IPS DF 6.9 (cell line): ENCODE measurements around the gene CCDC127.
"Not testable (repeated sequence)": the region's sequence is repeated elsewhere in the genome, so short reads cannot be mapped to it uniquely, and the experiment has no call there.

Experiments
- DNase-seq: peaks from one replicate; pipeline ENCODE4 v3.0.0-alpha.2; 2013; ENCODE audit warnings: low read depth, low spot score
- H3K27ac ChIP-seq: one replicate; pipeline ENCODE4 v1.5.1; 2013; ENCODE audit warnings: low read length, control low read depth
- H3K27me3 ChIP-seq: 2 replicates; pipeline ENCODE4 v1.6.1; 2013; ENCODE audit warnings: mild to moderate bottlenecking, low read length; ENCODE audit not compliant: control insufficient read depth, insufficient read depth
- H3K36me3 ChIP-seq: 2 replicates; pipeline ENCODE4 v1.6.1; 2013; ENCODE audit warnings: low read length; ENCODE audit not compliant: control insufficient read depth, insufficient read depth
- H3K4me1 ChIP-seq: 2 replicates; pipeline ENCODE4 v1.6.1; 2013; ENCODE audit warnings: low read length; ENCODE audit not compliant: control insufficient read depth, insufficient read depth
- H3K4me3 ChIP-seq: 2 replicates; pipeline ENCODE4 v1.5.1; 2013; ENCODE audit warnings: mild to moderate bottlenecking, low read length
- H3K9me3 ChIP-seq: 2 replicates; pipeline ENCODE4 v1.6.1; 2013; ENCODE audit warnings: low read length, inconsistent platforms; ENCODE audit not compliant: control insufficient read depth, insufficient read depth
- WGBS: extraction: QIAGEN DNeasy Blood & Tissue Kit; methylation state at CpG from one replicate; pipeline ENCODE4 v1.1.7; 2013; ENCODE audit warnings: mixed read lengths, missing lambda C conversion rate; ENCODE audit not compliant: insufficient read length, insufficient coverage; 5-methylcytosine and 5-hydroxymethylcytosine counted together

The CCDC127 gene

DNA sequence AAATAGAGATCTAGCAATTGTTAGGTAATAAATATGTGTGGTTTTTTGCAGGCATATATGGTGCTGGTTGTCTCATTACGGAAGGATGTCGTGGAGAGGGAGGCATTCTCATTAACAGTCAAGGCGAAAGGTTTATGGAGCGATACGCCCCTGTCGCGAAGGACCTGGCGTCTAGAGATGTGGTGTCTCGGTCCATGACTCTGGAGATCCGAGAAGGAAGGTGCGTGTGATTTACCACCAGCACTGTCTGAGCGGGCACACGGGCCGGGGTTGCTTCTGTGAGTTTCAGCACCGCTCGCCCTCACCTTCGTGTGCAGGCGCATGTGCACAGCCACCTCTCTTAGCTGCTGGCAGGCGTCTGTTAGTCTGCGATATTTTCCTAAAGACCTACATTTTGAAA, 15.5 kb upstream of the CCDC127 start:
- not testable (repeated sequence) for H3K9me3 ChIP-seq, H3K27me3 ChIP-seq, DNase-seq, H3K27ac ChIP-seq, H3K4me1 ChIP-seq, H3K4me3 ChIP-seq
- 100% methylated on average over 1 of the region's 20 CpGs for WGBS
- peaks cover 20% of the 10 kb centered on the region; the same call in 1 of the 2 replicates for H3K36me3 ChIP-seq

DNA sequence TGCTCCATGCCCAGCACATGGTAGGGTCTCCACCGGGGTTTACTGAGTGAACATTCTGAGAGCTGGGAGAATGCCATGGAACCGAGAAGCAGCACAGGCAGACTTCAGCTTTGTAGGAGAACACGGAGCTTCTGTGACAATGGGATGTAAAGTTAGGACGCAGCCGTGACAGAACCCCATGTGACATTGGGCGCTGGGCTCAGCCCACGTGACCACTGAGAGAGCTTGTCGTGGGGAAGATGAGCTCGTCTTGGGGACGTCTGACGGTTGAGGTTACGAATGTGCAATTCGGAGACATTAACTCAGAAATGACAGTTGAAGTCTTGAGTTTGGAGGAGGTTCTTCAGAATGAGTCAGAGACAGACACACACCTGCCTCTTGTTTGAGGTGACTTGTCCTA, 13.7 kb upstream of the CCDC127 start:
- peaks cover 28% of the 10 kb centered on the region; the same call in 1 of the 2 replicates for H3K36me3 ChIP-seq

DNA sequence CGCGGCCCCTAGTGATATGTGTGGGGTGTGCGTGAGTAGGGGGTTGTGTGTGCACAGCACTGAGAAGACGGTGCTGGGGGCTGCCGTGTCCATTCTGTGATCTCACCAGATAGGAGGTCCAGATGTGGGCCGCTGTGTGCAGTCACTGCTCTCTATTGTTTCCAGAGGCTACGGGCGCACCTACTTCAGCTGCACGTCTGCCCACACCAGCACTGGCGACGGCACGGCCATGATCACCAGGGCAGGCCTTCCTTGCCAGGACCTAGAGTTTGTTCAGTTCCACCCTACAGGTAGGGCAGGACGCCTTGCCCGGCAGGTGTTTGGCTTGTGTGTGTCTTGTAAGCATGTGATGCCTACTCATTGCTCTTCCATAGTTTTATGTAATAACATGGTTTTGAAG, 12.8 kb upstream of the CCDC127 start:
- Histone ChIP-seq H3K27ac (no peak overlapping the region), H3K27me3 (no peaks in the 10 kb centered on the region), H3K9me3 (no peaks in the 10 kb centered on the region), H3K36me3 (peaks cover 28% of the 10 kb centered on the region; the same call in 1 of the 2 replicates), H3K4me1 (no peaks in the 10 kb centered on the region), H3K4me3 (no peak overlapping the region)
- DNase-seq, result no peak
- WGBS, result no CpG with 5 or more reads among the region's 14 CpGs

More for the DNA sequence above, 13.7 kb upstream of the CCDC127 start:
- WGBS, result no CpG with 5 or more reads among the region's 13 CpGs
- H3K27me3 ChIP-seq, result no peaks in the 10 kb centered on the region
- no peak overlapping the region for H3K4me3 ChIP-seq
- no peaks in the 10 kb centered on the region for H3K4me1 ChIP-seq
- H3K9me3 ChIP-seq, result no peaks in the 10 kb centered on the region
- DNase-seq, result no peak
- no peak overlapping the region for H3K27ac ChIP-seq

DNA sequence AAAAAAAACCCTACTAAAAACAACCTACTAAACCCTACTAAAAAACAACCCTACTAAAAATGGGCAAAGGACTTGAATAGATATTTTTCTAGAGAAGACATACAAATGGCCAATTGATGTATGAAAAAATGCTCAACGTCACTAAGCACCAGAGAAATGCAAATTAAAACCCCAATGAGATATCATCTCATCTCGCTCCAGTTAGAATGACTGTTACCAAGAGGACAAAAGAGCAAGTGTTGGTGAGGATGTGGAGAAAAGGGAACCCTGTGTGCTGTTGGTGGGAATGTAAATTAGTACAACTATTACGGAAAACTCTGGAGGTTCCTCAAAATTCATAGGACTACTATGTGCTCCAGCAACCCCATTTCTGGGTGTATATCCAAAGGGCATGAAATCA, 10.9 kb upstream of the CCDC127 start:
- WGBS, result no CpG with 5 or more reads among the region's 3 CpGs
- DNase-seq, result no peak
- Histone ChIP-seq H3K27me3 (no peaks in the 10 kb centered on the region), H3K4me3 (no peak overlapping the region), H3K4me1 (no peaks in the 10 kb centered on the region), H3K27ac (no peak overlapping the region), H3K9me3 (no peaks in the 10 kb centered on the region), H3K36me3 (peaks cover 33% of the 10 kb centered on the region)

DNA sequence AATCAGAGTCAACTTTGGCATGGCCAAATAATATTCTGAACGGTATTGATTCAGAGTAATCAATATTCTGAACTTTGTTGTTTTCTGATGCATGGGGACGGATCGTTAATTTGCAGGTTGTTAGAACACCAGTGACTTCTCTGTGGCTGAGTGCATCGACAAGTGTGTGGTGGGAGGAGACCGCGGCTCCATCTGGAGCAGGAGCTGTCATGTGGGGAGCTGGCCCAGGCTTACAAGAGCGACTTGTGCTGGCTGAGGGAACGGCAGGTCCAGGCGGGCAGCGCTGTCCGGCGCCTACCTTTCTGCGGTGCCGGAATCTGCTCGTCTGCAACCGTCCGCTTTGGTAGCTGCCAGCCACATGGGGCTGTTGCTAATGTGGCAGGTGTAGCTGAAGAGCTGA, 9.4 kb upstream of the CCDC127 start:
- not testable (repeated sequence) for DNase-seq, H3K27me3 ChIP-seq, H3K4me3 ChIP-seq, H3K4me1 ChIP-seq, H3K27ac ChIP-seq, H3K9me3 ChIP-seq
- peaks cover 30% of the 10 kb centered on the region for H3K36me3 ChIP-seq
- WGBS, result no CpG with 5 or more reads among the region's 17 CpGs

DNA sequence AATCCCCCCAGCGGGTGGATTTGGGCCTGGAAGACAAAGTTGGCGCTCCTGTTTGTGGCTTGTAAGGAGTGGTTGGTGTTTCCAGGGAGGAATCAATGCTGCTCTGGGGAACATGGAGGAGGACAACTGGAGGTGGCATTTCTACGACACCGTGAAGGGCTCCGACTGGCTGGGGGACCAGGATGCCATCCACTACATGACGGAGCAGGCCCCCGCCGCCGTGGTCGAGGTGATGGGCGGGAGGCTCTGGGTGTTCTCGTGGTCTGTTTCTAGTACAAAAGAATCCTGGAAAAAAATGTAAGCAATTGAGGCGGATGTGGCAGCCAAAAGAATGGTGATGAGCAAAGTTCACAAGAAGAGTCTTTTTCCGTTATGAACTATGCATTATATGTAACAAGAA, 7.4 kb upstream of the CCDC127 start:
- no peaks in the 10 kb centered on the region for H3K4me1 ChIP-seq
- H3K27ac ChIP-seq, result no peak overlapping the region
- WGBS, result no CpG with 5 or more reads among the region's 14 CpGs
- no peaks in the 10 kb centered on the region for H3K9me3 ChIP-seq
- no peak overlapping the region for H3K4me3 ChIP-seq
- no peak for DNase-seq
- no peaks in the 10 kb centered on the region for H3K27me3 ChIP-seq
- peaks cover 26% of the 10 kb centered on the region for H3K36me3 ChIP-seq

DNA sequence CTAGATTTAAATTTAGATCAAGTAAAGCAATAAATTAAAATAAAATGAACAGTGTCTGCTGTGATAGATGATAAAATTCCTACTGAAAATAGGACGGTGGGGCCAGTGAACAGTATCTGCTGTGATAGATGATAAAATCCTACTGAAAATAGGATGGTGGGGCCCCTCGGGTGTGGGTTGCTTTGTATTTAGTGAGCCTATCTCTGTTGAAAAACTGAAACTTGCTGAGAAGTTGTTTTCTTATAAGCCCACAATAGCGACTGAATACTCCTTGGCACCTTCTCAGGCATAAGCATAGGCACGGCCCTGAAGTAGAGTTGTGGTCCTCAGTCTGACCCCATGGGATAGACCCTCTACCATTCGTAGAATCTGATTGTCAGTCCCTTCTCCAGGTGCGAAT, 5.8 kb upstream of the CCDC127 start:
- WGBS, result no CpG with 5 or more reads among the region's 6 CpGs

DNA sequence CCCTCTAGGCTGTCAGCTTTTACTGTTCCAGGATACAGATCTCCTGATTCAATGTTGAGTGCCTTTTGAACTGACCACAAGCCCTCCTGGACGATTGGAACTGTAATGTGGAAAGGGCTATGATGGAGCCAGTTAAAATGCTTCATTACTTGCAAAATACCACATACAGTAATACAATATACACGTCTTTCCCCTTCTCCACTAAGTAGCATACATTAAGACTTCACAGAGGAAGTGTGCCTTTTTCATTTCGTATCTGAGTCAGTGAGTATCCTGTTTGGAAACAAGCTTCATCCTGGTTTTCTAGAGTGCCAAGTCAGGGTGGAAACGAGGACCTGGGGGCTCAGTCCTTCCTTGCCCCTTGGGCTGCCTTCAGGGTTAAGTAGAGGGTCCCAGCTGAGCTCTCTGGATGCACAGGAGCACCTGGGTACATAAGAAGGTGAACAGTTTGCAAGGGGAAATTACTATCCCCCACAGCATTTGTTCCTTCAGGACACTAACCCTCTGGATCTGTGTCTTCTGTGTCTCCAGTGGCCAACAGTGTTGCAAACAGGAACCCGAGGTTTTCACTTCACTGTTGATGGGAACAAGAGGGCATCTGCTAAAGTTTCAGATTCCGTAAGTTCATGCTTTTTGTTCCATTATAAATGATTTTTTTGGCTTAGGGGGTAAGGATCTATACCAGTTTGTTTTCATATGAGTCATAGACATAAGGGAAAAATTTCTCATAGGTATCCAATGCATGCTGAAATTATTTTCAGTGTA, 5.2 kb upstream of the CCDC127 start:
- H3K4me3 ChIP-seq, H3K27ac ChIP-seq, H3K9me3 ChIP-seq, H3K27me3 ChIP-seq, DNase-seq, H3K4me1 ChIP-seq: not testable (repeated sequence)
- no CpG with 5 or more reads among the region's 6 CpGs for WGBS
- H3K36me3 ChIP-seq, result peaks cover 19% of the 10 kb centered on the region

More for the DNA sequence above, 5.8 kb upstream of the CCDC127 start:
- Histone ChIP-seq H3K36me3 (peaks cover 23% of the 10 kb centered on the region), H3K4me1 (peaks cover 1% of the 10 kb centered on the region; the same call in 1 of the 2 replicates), H3K9me3 (no peaks in the 10 kb centered on the region), H3K27ac (no peak overlapping the region), H3K27me3 (no peaks in the 10 kb centered on the region), H3K4me3 (no peak overlapping the region)
- DNase-seq, result no peak

DNA sequence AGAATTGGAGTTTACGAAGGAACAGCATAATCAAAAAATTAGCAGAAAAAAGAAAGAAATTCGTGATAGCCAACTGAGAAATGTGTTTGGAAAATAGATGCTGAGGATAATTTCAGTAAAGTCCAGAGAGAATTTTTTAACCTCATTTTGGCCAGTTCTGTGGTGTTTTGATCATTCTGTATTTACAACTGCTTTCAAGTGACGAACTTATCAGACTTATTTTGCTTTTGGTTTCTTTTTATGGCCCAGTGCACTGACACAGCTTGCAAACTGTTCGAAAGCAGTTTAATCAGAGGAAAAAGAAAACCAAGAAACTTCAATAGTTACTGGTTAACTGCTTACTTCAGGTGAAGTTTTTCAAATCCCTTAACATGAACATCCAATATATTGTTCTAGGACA, 2.0 kb upstream of the CCDC127 start:
- DNase-seq, result no peak
- H3K27ac ChIP-seq, result no peak overlapping the region
- peaks cover 1% of the 10 kb centered on the region; the same call in 1 of the 2 replicates for H3K4me1 ChIP-seq
- peaks cover 6% of the 10 kb centered on the region for H3K36me3 ChIP-seq
- WGBS, result no CpG with 5 or more reads among the region's 4 CpGs
- H3K4me3 ChIP-seq, result no peak overlapping the region
- no peaks in the 10 kb centered on the region for H3K27me3 ChIP-seq
- no peaks in the 10 kb centered on the region for H3K9me3 ChIP-seq

DNA sequence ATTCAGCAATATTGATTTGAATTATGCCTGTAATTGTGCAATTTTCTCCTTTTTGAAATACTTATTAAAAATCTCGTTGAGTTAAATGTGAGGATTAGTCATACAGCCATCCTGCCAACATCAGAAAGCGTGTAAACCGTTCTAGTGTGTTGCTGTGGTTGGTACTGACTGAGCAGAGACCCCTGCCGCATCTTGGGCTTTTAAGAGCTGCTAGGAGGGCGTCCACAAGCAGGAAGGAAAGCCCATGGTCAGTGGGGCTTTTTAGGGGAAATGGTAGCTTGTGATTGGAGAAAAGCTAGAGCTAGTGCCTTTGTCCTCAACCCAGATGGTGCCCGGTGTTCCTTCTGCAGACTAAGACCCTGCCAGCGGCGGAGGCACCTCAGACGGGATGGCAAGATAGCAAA, 1.5 kb upstream of the CCDC127 start:
- Histone ChIP-seq H3K36me3 (peaks cover 3% of the 10 kb centered on the region; the same call in 1 of the 2 replicates), H3K4me1 (peaks cover 1% of the 10 kb centered on the region; the same call in 1 of the 2 replicates), H3K4me3 (no peak overlapping the region; the same call in 1 of the 2 replicates), H3K27me3 (no peaks in the 10 kb centered on the region), H3K27ac (no peak overlapping the region), H3K9me3 (no peaks in the 10 kb centered on the region)
- DNase-seq, result no peak
- WGBS, result no CpG with 5 or more reads among the region's 9 CpGs
